CD14-positive monocyte (primary cell): ENCODE data around the gene TPRG1. TPM values are rescaled to one million over a fixed set of nuclear protein-coding genes. Genes with fewer than 3 reads are reported as not detected.

Source experiments
- DNase-seq, 3 donors: peaks; one replicate each; pipeline ENCODE4 v3.0.0-alpha.2; 2011 to 2022
- H2AFZ ChIP-seq: 2 replicates; pipeline ENCODE4 v1.6.0; 2012; ENCODE audit warnings: mild to moderate bottlenecking, low read depth, low read length, inconsistent platforms; ENCODE audit not compliant: insufficient read depth, poor library complexity, severe bottlenecking
- H3K27ac ChIP-seq, 2 donors: 1 replicate in 1 of 2; 2 replicates in 1 of 2; pipeline ENCODE4 v1.5.1; 2012 to 2013; ENCODE audit warnings: low read length in 2 of 2, control low read depth in 1 of 2, inconsistent platforms in 1 of 2, low read depth in 1 of 2, mild to moderate bottlenecking in 1 of 2
- H3K27me3 ChIP-seq, 2 donors: one replicate each; pipeline versions ENCODE4 v1.6.0 to v1.6.1; 2011 to 2013; ENCODE audit warnings: low read length in 2 of 2; ENCODE audit not compliant: control insufficient read depth in 2 of 2, insufficient read depth in 2 of 2
- H3K36me3 ChIP-seq, 2 donors: replicated peaks in 1 of 2; 1 replicate in 1 of 2; 2 replicates in 1 of 2; pipeline versions ENCODE4 v1.5.1 to v1.6.1; 2012 to 2013; ENCODE audit warnings: low read length in 2 of 2, control low read depth in 1 of 2, inconsistent platforms in 1 of 2, mild to moderate bottlenecking in 1 of 2; ENCODE audit not compliant: insufficient read depth in 2 of 2, control insufficient read depth in 1 of 2
- H3K4me1 ChIP-seq, 2 donors: 1 replicate in 1 of 2; 2 replicates in 1 of 2; pipeline versions ENCODE4 v1.5.1 to v1.6.1; 2012 to 2013; ENCODE audit warnings: low read length in 2 of 2, control low read depth in 1 of 2, inconsistent platforms in 1 of 2, mild to moderate bottlenecking in 1 of 2, moderate library complexity in 1 of 2; ENCODE audit not compliant: insufficient read depth in 2 of 2, control insufficient read depth in 1 of 2
- H3K4me2 ChIP-seq: replicated peaks from 2 replicates; pipeline ENCODE3; 2012; ENCODE audit warnings: low read length, moderate library complexity, mild to moderate bottlenecking; ENCODE audit not compliant: poor library complexity, severe bottlenecking; ENCODE audit errors: extremely low read depth
- H3K4me3 ChIP-seq, 3 experiments: fragments of 200-600 bp in 1 of 3; sonication (generic) in 1 of 3; replicated peaks in 1 of 3; 1 replicate in 2 of 3; 2 replicates in 1 of 3; pipeline ENCODE4 v1.5.1; 2011 to 2013; ENCODE audit warnings: low read length in 3 of 3, mild to moderate bottlenecking in 3 of 3, control low read depth in 2 of 3, low read depth in 2 of 3, inconsistent platforms in 1 of 3, moderate library complexity in 1 of 3
- H3K79me2 ChIP-seq: 2 replicates; pipeline ENCODE4 v1.6.0; 2012; ENCODE audit warnings: mild to moderate bottlenecking, control low read depth, inconsistent platforms, low read length, moderate library complexity; ENCODE audit not compliant: insufficient read depth
- H3K9ac ChIP-seq: 2 replicates; pipeline ENCODE4 v1.6.0; 2017; ENCODE audit warnings: low read length, mild to moderate bottlenecking; ENCODE audit not compliant: insufficient read depth, poor library complexity, severe bottlenecking
- H3K9me3 ChIP-seq, 2 donors: replicated peaks in 1 of 2; 1 replicate in 1 of 2; 2 replicates in 1 of 2; pipeline versions ENCODE4 v1.5.1 to v1.6.1; 2012 to 2013; ENCODE audit warnings: low read length in 2 of 2, control low read depth in 1 of 2; ENCODE audit not compliant: control insufficient read depth in 1 of 2, insufficient read depth in 1 of 2
- H4K20me1 ChIP-seq: 2 replicates; pipeline ENCODE4 v1.6.0; 2012; ENCODE audit warnings: mild to moderate bottlenecking, low read length, control low read depth, moderate library complexity; ENCODE audit not compliant: insufficient read depth
- H3K27ac Mint-ChIP-seq, 7 donors: one replicate each; pipeline ENCODE4 v1.8.0; 2020; ENCODE audit warnings: mild to moderate bottlenecking in 7 of 7, mixed read lengths in 7 of 7, moderate library complexity in 6 of 7, inconsistent platforms in 2 of 7
- H3K27me3 Mint-ChIP-seq, 3 donors: one replicate each; pipeline ENCODE4 v1.8.0; 2021 to 2022; ENCODE audit warnings: low read depth in 3 of 3, mild to moderate bottlenecking in 3 of 3, mixed read lengths in 3 of 3, moderate library complexity in 3 of 3, inconsistent platforms in 1 of 3
- H3K36me3 Mint-ChIP-seq, 2 donors: one replicate each; pipeline ENCODE4 v1.8.0; 2020; ENCODE audit warnings: mixed read lengths in 2 of 2, inconsistent platforms in 1 of 2, mild to moderate bottlenecking in 1 of 2
- H3K4me1 Mint-ChIP-seq: one replicate; pipeline ENCODE4 v1.8.0; 2020; ENCODE audit warnings: mild to moderate bottlenecking, mixed read lengths
- H3K4me3 Mint-ChIP-seq, 2 donors: one replicate each; pipeline ENCODE4 v1.8.0; 2020; ENCODE audit warnings: mild to moderate bottlenecking in 2 of 2, mixed read lengths in 2 of 2, moderate library complexity in 1 of 2
- H3K9me3 Mint-ChIP-seq, 7 donors: one replicate each; pipeline ENCODE4 v1.8.0; 2020 to 2022; ENCODE audit warnings: mixed read lengths in 7 of 7, mild to moderate bottlenecking in 6 of 7, moderate library complexity in 6 of 7, inconsistent platforms in 2 of 7
- CTCF ChIP-seq: fragments of 200-600 bp; IDR thresholded peaks from one replicate; pipeline ENCODE4 v1.8.0; 2022; ENCODE audit warnings: antibody characterized with exemption, mild to moderate bottlenecking
- WGBS: methylation state at CpG from one replicate; pipeline ENCODE4 v1.1.5; 2013; ENCODE audit warnings: missing lambda C conversion rate; ENCODE audit not compliant: insufficient coverage; 5-methylcytosine and 5-hydroxymethylcytosine counted together
- intact Hi-C, 2 donors: fragments of 100-400 bp; cut with micrococcal nuclease; formaldehyde crosslinking; loops; one replicate each; pipeline versions ENCODE4 v1.15.0 to v1.15.1; 2023
- polyA plus RNA-seq, 3 donors: library from polyadenylated mRNA; depleted of rRNA in 1 of 3; unstranded in 2 of 3; stranded (reverse) in 1 of 3; fragments of 300-500 nt in 2 of 3; fragments of >200 nt in 1 of 3; fragmentation: Illumina TruSeq in 2 of 3; gene quantifications; 1 replicate in 2 of 3; 2 replicates in 1 of 3; pipeline ENCODE4 v1.2.3, GENCODE V29; 2012 to 2021

The TPRG1 gene
- polyA plus RNA-seq, 3 donors: 0.14 to 1.7 (median 0.55) TPM

DNA sequence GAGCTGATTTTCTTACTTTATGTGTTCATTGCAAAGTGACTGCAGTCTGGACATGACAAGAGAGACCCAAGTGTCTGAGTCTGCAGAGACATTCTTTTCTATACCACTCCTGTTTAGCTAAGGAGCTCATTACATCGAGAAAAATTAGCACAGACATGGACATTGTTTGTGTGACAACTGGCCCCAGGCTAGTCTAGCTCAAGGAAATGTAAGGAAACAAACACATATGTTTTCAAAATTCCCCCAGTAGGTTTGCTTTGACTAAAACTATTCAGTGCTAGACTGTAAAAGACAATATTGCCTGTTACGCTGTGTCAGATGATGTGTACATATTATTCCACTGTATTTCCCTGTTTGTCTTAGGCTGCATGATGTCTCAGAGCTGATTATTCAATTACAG, 40.9 kb downstream of the TPRG1 start:
- Histone ChIP-seq H3K4me3 (no peak overlapping the region), H3K9ac (no peak overlapping the region), H4K20me1 (no peaks in the 10 kb centered on the region), H3K9me3 (no peaks in the 10 kb centered on the region), H3K27ac (no peak overlapping the region), H3K36me3 (no peaks in the 10 kb centered on the region), H3K27me3 (no peaks in the 10 kb centered on the region), H2AFZ (no peak overlapping the region), H3K79me2 (no peaks in the 10 kb centered on the region), H3K4me1 (no peaks in the 10 kb centered on the region), H3K4me2 (no peak overlapping the region)
- no peak overlapping the region for H3K27ac Mint-ChIP-seq
- no peak for DNase-seq
- no peak for TF ChIP-seq CTCF
- H3K27me3 Mint-ChIP-seq: peaks cover 0 to 2% (median 0%) of the 10 kb centered on the region in 3 donors
- H3K36me3 Mint-ChIP-seq: no peaks in the 10 kb centered on the region
- no CpG with 5 or more reads among the region's 2 CpGs for WGBS
- intact Hi-C loops: no loop called here
- H3K4me1 Mint-ChIP-seq: no peaks in the 10 kb centered on the region
- no peaks in the 10 kb centered on the region for H3K9me3 Mint-ChIP-seq
- H3K4me3 Mint-ChIP-seq: no peak overlapping the region

GRCh38 chr3:189214651-189215050, 42.9 kb downstream of the TPRG1 start:
- no CpG with 5 or more reads among the region's 1 CpG for WGBS
- no peaks in the 10 kb centered on the region for H3K36me3 Mint-ChIP-seq
- H3K79me2 ChIP-seq: no peaks in the 10 kb centered on the region
- DNase-seq: no peak
- intact Hi-C loops: no loop called here
- no peaks in the 10 kb centered on the region for H3K36me3 ChIP-seq
- no peaks in the 10 kb centered on the region for H3K4me1 ChIP-seq
- H3K4me2 ChIP-seq: no peak overlapping the region
- no peak overlapping the region for H3K27ac Mint-ChIP-seq
- H3K9ac ChIP-seq: no peak overlapping the region
- no peak overlapping the region for H3K4me3 ChIP-seq
- no peak for TF ChIP-seq CTCF
- H3K9me3 ChIP-seq: no peaks in the 10 kb centered on the region
- H2AFZ ChIP-seq: no peak overlapping the region
- peaks cover 0 to 7% (median 0%) of the 10 kb centered on the region in 7 donors for H3K9me3 Mint-ChIP-seq
- no peak overlapping the region for H3K4me3 Mint-ChIP-seq
- no peaks in the 10 kb centered on the region for H3K4me1 Mint-ChIP-seq
- H3K27ac ChIP-seq: no peak overlapping the region
- H3K27me3 Mint-ChIP-seq: peaks cover 0 to 4% (median 4%) of the 10 kb centered on the region in 3 donors
- no peaks in the 10 kb centered on the region for H4K20me1 ChIP-seq
- H3K27me3 ChIP-seq: no peaks in the 10 kb centered on the region
